ENCODE data around the gene CAMK4. TPM values are rescaled to one million over a fixed set of nuclear protein-coding genes. Genes with fewer than 3 reads are reported as not detected.
"Not testable (repeated sequence)": the region's sequence is repeated elsewhere in the genome, so short reads cannot be mapped to it uniquely, and the experiment has no call there.

Gene CAMK4
- polyA plus RNA-seq, 4 donors, result 4.2 to 6.1 (median 5.8) TPM

DNA sequence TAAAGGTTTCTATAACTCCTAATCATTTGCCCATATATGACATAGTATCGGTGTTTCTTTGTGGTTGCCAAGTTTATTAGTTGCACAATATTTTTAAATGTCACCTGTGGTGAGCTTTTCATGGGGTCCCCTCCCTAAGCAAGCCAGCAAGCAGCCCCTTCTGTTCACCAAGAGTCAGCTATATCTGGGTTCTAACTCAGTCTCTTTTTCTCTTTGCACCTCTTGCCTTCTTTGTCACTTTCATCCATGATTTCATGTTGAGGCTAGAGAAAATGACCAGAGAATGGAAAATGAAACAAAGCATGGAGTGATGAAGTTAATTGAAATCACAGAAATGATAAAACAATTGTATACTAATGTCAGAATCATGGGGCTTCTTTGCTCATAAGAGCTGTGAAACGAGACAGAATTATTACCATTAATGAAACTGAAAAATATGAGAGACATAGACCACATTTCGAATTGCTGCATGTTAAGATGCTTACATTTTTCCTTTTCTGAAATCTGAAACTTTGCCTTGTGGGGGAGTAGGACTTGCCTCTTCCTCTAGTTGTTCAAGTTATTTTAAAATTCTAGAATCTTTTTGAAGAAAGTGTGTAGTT is 75.7 kb downstream of the CAMK4 start:
- DNase-seq (ENCODE audit: low read depth in 4 of 4, low spot score in 2 of 4), result no peak

DNA sequence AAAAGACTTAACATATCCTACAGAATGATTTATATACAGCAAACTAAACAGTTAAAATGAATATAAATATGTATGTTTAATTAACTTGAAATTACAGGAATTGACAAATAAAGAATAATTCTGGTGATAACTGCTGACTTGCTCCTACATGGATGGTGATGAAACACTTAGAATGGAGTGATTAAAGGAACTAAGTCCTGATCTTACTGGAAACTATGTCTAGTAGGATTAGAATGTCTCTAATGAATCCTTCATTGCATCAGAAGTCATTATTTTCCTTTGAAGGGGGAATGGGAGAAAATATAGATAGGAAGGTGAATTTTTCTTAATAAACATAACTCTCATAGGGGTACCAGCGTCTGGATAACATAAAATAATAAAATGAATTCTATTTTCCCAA is 77.1 kb downstream of the CAMK4 start:
- DNase-seq (ENCODE audit: low read depth in 4 of 4, low spot score in 2 of 4), result no peak

DNA sequence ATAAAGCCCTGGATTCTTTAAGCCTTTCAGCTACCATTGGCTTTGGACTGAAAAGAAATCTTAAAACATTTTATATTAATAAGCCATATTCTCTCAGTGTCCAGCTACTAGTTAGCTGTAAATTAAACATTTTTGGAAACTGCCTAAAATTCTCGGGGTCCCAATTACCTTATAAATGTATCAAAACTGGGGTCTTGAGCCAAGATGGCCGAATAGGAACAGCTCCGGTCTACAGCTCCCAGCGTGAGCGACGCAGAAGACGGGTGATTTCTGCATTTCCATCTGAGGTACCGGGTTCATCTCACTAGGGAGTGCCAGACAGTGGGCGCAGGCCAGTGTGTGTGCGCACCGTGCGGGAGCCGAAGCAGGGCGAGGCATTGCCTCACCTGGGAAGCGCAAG is 77.9 kb downstream of the CAMK4 start:
- DNase-seq (ENCODE audit: low read depth in 4 of 4, low spot score in 2 of 4), result not testable (repeated sequence)

DNA sequence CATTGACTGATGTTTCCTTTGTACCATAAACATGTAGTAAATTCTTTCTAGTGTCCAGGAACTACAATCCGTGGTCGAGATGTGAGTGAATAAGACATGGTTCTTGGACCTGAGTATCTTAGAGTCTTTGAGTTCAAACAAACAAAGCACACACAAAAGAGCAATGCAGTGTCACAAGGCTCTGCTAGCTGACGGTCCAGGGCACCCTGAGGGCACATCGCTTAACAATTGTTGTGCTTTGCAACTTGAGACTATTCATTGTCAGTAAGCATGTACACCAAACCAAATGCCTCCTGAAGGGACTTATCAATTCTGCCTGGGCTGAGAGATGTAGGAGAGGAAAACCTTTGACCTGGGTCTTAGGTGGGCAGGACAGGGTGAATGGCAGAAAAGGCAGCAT is 84.8 kb downstream of the CAMK4 start:
- DNase-seq (ENCODE audit: low read depth in 4 of 4, low spot score in 2 of 4), result no peak

DNA sequence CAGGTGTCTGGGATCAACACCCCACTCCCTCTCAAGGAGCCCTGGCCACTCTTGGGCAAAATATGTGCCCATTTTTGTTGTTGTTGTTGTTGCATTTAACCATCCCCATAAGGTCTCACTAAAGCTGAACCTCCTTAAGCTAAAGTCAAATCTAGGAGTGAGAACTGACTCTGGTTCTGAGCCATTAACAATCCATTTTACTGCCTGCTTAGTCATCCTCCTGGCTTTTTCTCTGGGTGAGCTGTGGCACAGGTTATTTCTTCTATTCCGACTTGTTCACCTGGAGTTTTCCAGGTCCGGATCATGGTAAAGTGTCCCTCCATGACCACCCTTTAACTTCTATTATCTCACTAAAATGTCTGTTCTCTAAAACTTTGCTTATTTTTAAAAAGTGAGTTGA is 85.2 kb downstream of the CAMK4 start:
- no peak for DNase-seq (ENCODE audit: low read depth in 4 of 4, low spot score in 2 of 4)

DNA sequence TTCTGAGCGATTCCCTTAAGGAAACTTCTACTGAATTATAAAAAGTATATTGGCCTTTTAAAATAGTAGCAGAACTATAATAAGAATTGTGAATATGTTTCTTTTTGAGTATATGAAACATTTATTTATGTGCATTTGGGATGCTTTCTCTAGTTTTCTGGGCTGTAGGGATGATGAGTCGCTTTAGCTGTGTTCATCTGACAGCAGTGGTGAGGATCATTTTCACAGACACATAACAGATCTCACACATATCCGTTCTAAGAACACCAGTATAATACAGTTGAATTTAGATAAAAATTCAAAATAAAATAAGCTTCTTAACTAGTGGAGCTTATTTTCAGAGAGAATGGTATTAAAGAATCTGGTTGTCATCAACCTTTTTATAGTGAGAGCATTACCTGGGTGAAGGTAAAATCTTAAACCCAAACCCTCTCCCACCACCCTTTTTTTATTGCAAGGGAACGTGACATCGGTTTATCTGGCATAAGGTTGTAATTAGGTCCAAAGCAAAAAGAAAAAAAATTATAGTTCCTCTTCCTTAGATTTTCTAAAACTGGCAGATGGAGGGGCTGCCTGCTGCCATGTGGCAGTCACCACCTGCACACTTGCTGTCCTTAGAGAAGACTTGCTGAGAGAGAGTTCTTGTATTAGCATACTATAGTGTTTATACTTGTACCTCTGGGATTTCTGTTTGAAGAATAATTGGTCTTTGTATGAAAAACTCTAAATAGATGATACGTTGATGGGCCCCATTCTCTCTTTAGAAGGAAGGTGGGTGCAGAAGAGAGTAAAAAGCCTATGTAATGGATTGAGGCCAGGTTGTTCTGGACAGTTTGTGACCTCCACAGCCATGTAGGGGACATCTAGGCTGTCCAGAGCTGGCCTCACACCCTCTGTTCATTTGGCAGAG is 86.8 kb downstream of the CAMK4 start:
- no peak for DNase-seq (ENCODE audit: low read depth in 4 of 4, low spot score in 2 of 4)

DNA sequence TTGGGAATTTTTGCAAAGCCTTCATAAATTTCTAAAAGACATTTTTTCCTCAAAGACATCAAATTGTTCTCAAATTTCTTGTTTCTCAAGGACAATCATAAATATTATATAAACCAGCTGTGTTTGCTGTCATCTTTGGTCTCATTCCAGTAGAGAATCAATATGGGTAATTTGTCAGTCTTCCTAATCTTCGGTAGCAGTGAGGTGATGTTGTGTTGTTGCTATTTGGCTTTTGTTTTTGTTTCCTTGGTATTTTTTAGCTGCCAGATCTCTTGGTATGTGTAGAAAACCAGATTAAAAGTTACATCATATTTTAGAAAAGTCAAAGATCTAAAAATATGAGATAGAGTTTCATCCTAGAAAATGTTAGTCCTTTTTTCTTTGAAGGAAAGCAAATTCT is 87.5 kb downstream of the CAMK4 start:
- DNase-seq (ENCODE audit: low read depth in 4 of 4, low spot score in 2 of 4), result no peak

DNA sequence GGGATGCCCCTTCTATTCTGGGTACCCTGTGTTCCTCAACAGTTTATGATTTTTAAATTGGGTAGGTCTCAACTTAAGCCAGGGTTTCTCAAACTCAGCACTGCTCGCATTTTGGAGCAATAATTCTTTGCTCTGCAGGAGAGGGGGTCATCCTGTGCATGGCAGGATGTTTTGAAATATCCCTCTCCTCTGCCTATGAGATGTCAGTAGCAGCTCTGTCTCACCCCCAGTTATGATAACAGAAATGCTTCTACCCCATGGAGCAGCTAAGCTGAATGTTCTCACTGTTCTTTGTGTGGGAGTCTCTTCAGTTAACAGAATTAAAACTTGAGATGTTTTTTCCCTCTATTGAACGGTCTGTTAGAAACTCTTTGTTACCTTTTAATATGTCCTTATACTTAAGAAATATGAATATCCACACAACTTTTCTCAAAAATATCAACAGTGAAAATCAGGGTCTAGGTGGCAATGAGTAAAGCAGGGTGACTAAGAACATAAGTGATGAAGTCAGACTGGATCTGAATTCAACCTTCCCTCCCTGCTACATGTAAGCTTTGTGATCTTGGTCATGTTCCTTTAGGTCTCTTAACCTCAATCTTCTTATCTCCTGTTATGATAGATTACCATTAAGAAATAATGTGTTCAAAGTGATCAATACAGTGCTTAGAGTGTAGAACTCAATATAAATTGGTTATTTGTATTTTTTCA is 89.0 kb downstream of the CAMK4 start:
- DNase-seq (ENCODE audit: low read depth in 4 of 4, low spot score in 2 of 4), result no peak

DNA sequence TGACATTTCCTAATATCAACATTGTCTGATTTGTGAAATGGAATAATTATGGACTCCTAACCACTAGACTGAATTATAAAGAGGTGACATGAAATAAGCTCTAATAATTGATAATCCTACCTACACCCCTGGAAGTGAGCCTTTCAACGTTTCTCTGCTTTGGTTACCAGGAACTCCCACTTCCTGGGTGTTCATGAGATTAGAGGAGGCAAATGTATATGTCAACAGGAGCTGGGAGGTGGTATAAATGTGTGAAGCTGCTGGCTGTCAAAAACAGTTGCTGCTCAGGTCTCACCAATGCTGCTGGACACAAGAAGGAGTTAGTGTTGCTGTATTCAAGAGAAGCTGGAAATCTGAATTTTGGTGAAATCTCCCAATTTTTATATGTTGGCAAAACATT is 96.8 kb downstream of the CAMK4 start:
- DNase-seq (ENCODE audit: low read depth in 4 of 4, low spot score in 2 of 4), result no peak

DNA sequence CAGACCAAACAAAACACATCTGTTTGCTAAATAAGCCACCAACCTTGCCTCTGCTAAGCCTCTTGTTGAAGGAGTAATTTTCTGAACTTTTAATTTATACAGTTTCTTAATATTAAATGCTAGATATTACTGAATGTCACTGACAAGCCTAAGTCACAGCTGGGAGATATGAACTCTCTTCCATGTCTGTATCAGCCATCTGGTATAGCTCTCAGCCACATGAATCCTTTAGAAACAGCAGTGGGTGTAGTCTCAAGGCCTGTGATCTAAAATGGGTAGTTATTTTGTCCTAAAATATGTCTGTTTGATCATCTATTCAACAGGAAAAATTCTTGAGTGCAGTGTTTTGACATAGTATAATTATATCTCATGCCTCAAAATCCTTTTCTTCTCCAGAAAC is 97.2 kb downstream of the CAMK4 start:
- no peak for DNase-seq (ENCODE audit: low read depth in 4 of 4, low spot score in 2 of 4)

DNA sequence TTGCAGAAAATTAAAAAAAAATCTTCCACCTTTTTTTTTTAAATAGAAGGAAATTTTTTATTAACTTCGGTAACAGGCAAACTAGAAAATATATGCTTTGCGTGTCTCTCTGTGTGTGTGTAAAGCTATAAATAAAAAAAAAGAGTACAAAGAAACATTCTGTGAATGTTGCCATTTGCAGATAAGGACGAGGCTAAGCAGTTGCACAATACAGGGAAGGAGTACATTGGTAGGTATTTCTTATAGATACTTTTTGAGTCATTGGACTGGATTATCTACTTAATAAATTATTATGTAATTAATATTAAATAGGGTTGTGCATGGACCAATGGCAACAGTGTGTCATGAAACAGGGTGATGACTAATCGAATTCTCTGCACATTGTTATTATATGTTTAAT is 102.4 kb downstream of the CAMK4 start:
- no peak for DNase-seq (ENCODE audit: low read depth in 4 of 4, low spot score in 2 of 4)

DNA sequence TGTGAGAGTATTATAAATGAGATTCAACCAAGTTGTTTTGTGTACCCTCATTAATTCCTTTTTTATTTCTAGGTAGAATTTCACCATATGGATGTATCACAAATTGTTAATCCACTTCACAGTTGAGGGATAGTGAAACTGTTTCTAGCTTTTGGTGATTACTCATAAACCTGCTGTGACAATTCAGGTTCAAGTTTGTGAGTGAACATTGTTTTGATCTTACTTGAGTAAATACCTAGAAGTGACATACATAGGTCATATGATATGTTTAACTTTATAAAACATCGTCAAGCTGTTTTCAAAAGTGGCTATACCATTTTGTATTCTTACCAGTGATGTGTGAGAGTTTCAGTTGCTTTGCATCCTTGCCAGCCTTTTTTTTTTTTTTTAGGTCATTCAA is 112.9 kb downstream of the CAMK4 start:
- no peak for DNase-seq (ENCODE audit: low read depth in 4 of 4, low spot score in 2 of 4)

DNA sequence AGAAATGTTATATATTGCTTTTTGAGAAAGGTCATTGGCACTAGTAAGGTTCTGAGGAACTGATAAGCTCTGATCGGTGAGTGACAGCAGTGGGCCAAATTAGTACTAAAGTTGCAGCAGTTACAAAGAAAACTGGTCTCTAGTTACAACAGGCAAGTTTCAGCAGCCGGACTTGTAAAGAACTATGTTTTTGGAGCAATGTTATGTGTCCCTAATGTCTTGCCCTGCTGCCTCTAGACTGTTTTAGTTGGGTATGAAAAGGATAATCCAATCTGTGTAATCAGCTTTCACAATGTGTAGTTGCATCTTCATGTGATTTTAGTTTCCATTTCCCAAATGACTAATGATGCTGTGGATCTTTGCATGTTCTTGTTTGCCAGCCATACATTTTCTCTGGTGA is 113.5 kb downstream of the CAMK4 start:
- DNase-seq (ENCODE audit: low read depth in 4 of 4, low spot score in 2 of 4), result no peak

DNA sequence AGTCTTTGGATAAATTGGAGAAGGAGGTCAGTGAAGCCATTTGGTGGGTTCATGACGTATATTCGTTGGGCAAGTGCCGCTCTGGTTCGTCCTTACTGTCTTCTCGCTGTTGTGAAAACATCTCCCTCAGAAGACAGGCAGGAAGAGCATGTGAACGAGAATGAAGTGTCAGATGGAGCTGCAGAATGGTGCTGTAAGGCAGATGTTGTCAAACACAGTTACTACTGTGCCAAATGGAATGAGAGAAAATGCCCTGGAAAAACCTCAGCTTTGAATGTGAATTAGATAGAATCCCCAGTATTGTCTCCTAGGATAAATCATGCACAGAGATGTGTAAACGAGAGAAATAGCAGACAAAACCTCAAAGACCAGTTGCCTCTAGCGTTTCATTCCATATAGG is 121.5 kb downstream of the CAMK4 start:
- DNase-seq (ENCODE audit: low read depth in 4 of 4, low spot score in 2 of 4), result no peak

DNA sequence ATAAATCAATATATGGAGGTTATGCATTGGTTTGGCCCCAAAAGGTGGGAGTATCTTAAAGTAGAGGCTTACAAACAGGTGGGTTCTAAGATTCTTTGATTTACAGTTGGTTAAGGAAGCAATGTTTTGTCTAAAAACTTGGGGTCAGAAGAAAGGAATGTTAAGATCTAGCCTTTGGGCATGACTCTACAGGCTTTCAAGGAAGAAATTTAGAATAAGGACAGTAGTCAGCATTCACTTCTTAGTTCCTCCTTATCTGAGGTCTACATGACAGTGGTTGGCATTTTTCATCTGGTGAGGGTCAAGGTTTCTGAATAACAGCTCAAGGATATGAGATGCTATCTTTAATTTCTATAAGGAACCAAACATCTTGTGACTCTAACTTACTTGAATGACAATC is 122.8 kb downstream of the CAMK4 start:
- DNase-seq (ENCODE audit: low read depth in 4 of 4, low spot score in 2 of 4), result no peak

DNA sequence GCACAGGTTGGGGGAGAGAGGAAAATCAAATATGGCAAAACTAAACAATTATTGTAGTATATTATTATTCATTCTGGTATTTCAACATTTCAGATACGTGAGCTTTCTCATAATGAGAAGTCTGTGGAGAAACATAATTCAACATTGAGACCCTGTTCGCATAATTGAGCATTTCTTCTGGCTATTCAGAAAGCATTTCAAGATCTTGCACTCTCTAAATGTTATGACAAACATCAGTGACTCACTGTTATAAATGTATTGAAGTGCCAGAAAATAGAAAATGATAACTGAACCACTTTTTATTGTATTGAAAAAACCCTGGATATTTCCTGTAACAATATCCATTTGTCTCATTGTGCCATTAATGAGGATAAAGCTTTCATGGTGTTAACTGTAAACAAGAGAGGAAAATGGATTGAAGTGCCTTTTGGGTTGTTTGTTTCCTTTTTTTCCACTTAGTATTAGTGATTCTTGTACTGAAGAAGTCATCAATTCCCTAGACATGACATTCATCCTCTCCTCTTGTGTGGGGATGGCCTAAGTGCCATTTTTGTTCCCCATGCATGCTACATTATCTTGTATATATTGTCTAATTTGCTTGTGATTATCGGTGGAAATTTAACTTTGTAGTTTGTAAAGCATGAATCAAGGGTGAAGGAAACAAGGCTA is 124.6 kb downstream of the CAMK4 start:
- no peak for DNase-seq (ENCODE audit: low read depth in 4 of 4, low spot score in 2 of 4)

DNA sequence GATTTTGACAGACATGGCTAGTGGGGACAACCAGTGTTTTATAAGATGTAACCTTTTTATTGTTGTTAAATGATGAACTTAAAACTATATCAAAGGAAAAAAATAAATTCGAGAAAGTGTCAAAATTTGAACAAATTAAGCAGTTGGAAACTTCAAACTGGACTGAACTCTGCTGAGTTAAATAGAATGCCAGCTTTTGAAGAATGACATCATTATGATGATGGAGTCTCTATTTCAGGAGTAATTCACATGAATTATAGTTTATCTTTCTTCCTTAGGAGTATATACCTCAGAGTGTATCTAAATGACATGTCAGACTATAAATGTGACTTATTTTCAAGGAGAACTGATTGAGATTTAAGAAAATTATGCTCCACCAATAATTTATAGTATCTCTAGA is 125.2 kb downstream of the CAMK4 start:
- DNase-seq (ENCODE audit: low read depth in 4 of 4, low spot score in 2 of 4), result no peak

DNA sequence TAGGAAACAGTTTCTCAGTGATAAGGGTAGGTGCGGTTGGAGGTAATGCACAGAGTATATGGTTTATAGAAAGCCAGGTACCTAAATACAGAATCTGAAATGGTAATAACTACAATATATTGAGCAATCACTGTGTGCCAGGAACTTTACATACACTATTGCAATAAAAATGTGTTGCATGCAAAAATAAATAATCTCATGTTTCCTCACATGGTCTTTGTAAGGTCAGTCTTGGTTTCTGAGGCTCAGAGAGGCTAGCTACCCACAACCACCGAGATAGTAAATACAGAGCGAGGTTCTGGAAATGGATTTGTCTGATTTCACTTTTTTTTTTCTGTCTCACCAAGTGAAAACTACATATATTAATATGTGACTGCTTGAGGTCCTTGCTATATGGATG is 128.9 kb downstream of the CAMK4 start:
- no peak for DNase-seq (ENCODE audit: low read depth in 4 of 4, low spot score in 2 of 4)

DNA sequence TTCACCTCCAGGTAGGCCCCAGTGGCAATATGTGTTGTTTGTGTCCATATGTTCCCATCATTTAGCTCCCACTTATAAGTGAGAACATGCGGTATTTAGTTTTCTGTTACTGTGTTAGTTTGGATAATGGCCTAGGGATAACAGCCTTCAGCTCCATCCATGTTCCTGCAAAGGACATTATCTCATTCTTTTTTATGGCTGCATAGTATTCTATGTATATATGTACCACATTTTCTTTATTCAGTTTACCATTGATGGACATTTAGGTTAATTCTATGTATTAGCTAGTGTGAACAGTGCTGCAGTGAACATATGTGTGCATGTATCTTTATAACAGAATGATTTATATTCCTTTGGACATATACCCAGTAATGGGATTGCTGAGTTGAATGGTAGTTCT is 134.5 kb downstream of the CAMK4 start:
- DNase-seq (ENCODE audit: low read depth in 4 of 4, low spot score in 2 of 4), result not testable (repeated sequence)

DNA sequence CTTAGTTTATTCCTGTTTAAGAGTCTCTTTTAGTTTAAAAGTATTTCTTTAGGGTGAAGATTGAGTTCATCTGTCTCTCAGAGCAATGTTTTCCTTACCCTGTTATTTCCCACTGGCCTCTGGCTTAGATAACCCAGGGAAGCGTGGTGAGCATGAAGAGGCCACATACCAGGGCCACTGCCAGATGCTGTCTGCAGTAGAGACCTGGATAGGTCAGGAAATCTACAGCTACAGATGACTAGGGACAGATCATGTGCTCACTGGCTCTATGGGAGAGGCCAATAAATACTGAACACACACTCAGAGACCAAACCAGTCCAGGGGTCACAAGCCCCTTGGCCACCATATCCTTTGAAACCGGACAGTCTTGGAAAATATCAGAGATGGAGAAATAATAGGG is 136.0 kb downstream of the CAMK4 start:
- DNase-seq (ENCODE audit: low read depth in 4 of 4, low spot score in 2 of 4), result no peak

DNA sequence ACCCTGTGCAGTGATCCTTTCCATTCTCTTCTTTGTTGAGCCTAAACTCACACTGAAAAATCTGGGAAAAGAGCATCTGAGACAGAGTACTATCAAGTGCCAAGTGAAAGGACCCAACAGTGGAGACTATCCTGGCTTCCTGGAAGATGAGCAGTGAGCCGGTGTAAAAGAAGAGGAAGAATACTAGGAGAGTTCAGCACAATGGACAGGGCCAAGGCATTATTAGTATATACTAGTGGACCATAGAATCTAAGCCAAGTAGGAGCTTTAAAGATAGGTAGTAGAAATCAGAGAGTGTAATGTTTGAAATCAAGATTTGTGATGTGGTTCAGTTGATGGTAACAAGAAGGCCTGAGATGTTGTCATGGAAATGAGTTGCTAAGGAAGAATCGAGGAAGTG is 140.8 kb downstream of the CAMK4 start:
- DNase-seq (ENCODE audit: low read depth in 4 of 4, low spot score in 2 of 4), result peak in 1 of 4 donors; percentile 15

All from left renal cortex interstitium (tissue), 4 donors.